Suppressor macrophage treated with lipopolysaccharide for 1 hour (primary cell): ENCODE measurements around the gene IL1RAPL1.
"Not testable (repeated sequence)": the region's sequence is repeated elsewhere in the genome, so short reads cannot be mapped to it uniquely, and the experiment has no call there.

Source experiments
- DNase-seq, 3 donors: peaks; one replicate each; pipeline ENCODE4 v3.0.0-alpha.2; 2020 to 2022

The IL1RAPL1 gene

GRCh38 chrX:29297171-29297800 is 710.0 kb downstream of the IL1RAPL1 start:
- DNase-seq: no peak

- no peak for DNase-seq
Observed at GRCh38 chrX:29299684-29300083, 712.4 kb downstream of the IL1RAPL1 start.

- DNase-seq: no peak
Observed at GRCh38 chrX:29308726-29309125, 721.5 kb downstream of the IL1RAPL1 start.

- no peak for DNase-seq
Observed at GRCh38 chrX:29315931-29316330, 728.7 kb downstream of the IL1RAPL1 start.

- DNase-seq: no peak
Observed at GRCh38 chrX:29318012-29318411, 730.8 kb downstream of the IL1RAPL1 start.

GRCh38 chrX:29332429-29332828 is 745.2 kb downstream of the IL1RAPL1 start:
- not testable (repeated sequence) for DNase-seq

- DNase-seq: not testable (repeated sequence)
Observed at GRCh38 chrX:29333091-29333490, 745.8 kb downstream of the IL1RAPL1 start.

GRCh38 chrX:29348288-29348687 is 761.0 kb downstream of the IL1RAPL1 start:
- no peak for DNase-seq

GRCh38 chrX:29359276-29359675 is 772.0 kb downstream of the IL1RAPL1 start:
- DNase-seq: no peak

GRCh38 chrX:29374765-29375164 is 787.5 kb downstream of the IL1RAPL1 start:
- not testable (repeated sequence) for DNase-seq

GRCh38 chrX:29376584-29376983 is 789.3 kb downstream of the IL1RAPL1 start:
- no peak for DNase-seq

GRCh38 chrX:29382811-29383210 is 795.6 kb downstream of the IL1RAPL1 start:
- no peak for DNase-seq

GRCh38 chrX:29388509-29388908 is 801.3 kb downstream of the IL1RAPL1 start:
- DNase-seq: no peak

- no peak for DNase-seq
Observed at GRCh38 chrX:29397506-29397905, 810.3 kb downstream of the IL1RAPL1 start.

GRCh38 chrX:29407357-29407756 is 820.1 kb downstream of the IL1RAPL1 start:
- DNase-seq: no peak

GRCh38 chrX:29419774-29420553 is 832.7 kb downstream of the IL1RAPL1 start:
- no peak for DNase-seq

GRCh38 chrX:29422034-29422433 is 834.8 kb downstream of the IL1RAPL1 start:
- DNase-seq: no peak

GRCh38 chrX:29431895-29432294 is 844.6 kb downstream of the IL1RAPL1 start:
- no peak for DNase-seq

- DNase-seq: no peak
Observed at GRCh38 chrX:29432534-29432933, 845.3 kb downstream of the IL1RAPL1 start.

- DNase-seq: no peak
Observed at GRCh38 chrX:29434939-29435338, 847.7 kb downstream of the IL1RAPL1 start.

GRCh38 chrX:29435396-29435795 is 848.1 kb downstream of the IL1RAPL1 start:
- no peak for DNase-seq

GRCh38 chrX:29447867-29448266 is 860.6 kb downstream of the IL1RAPL1 start:
- no peak for DNase-seq

- no peak for DNase-seq
Observed at GRCh38 chrX:29453333-29453732, 866.1 kb downstream of the IL1RAPL1 start.

GRCh38 chrX:29455702-29456101 is 868.5 kb downstream of the IL1RAPL1 start:
- no peak for DNase-seq

- no peak for DNase-seq
Observed at GRCh38 chrX:29461039-29461438, 873.8 kb downstream of the IL1RAPL1 start.
